ENCODE results near the gene FHOD3. TPM values are rescaled to one million over a fixed set of nuclear protein-coding genes. Genes with fewer than 3 reads are reported as not detected.

Gene FHOD3
- 16.3 and 19.7 TPM in 2 replicates for total RNA-seq

GRCh38 chr18:36297417-36298125 is at the start of gene FHOD3:
FHOD3 (plus strand) TSS chr18:36297713; CDS start chr18:36297836, 123 bp downstream.

GRCh38 chr18:36828630-36829361 is 531.3 kb downstream of the FHOD3 start, which contains the start of the genes KIAA1328 and TPGS2:
KIAA1328 (plus strand) TSS chr18:36829127; CDS start chr18:36829139, 12 bp downstream.
TPGS2 (minus strand) TSS chr18:36829002; CDS start chr18:36828767, 235 bp downstream.

Other genes starting within 250 kb of the FHOD3 start
- 71.3 and 76.7 TPM in 2 replicates for gene RPRD1A, start 230.2 kb upstream of the FHOD3 start, total RNA-seq
- 82.8 and 96.6 TPM in 2 replicates for gene SLC39A6, start 168.4 kb upstream of the FHOD3 start, total RNA-seq
- 86.2 and 113 TPM in 2 replicates for gene ELP2, start 167.8 kb upstream of the FHOD3 start, total RNA-seq
- gene MOCOS, start 110.2 kb upstream of the FHOD3 start, total RNA-seq, result 2.2 and 5.6 TPM in 2 replicates

Measured in uterine smooth muscle cell (primary cell).